Glomerular visceral epithelial cell (primary cell): ENCODE measurements around the gene NBEAL1.
A peak's percentile ranks its signal among the peaks of the same experiment; 100 is the strongest.
"Not testable (repeated sequence)": the region's sequence is repeated elsewhere in the genome, so short reads cannot be mapped to it uniquely, and the experiment has no call there.

ENCODE experiments used
- DNase-seq: peaks from one replicate; pipeline ENCODE4 v3.0.0-alpha.2; 2016; ENCODE audit errors: extremely low spot score

NBEAL1 gene

GRCh38 chr2:203039211-203039610 is 24.5 kb downstream of the NBEAL1 start:
- DNase-seq: not testable (repeated sequence)

GRCh38 chr2:203040966-203041521 is 26.4 kb downstream of the NBEAL1 start:
- no peak for DNase-seq

- DNase-seq: no peak
Measured at GRCh38 chr2:203042178-203042577, 27.5 kb downstream of the NBEAL1 start.

GRCh38 chr2:203043226-203043625 is 28.6 kb downstream of the NBEAL1 start:
- DNase-seq: no peak

GRCh38 chr2:203045867-203046266 is 31.2 kb downstream of the NBEAL1 start:
- no peak for DNase-seq

GRCh38 chr2:203052539-203052938 is 37.9 kb downstream of the NBEAL1 start:
- no peak for DNase-seq

GRCh38 chr2:203059567-203060240 is 45.0 kb downstream of the NBEAL1 start:
- no peak for DNase-seq

GRCh38 chr2:203061346-203061745 is 46.7 kb downstream of the NBEAL1 start:
- peak; percentile 69 for DNase-seq

GRCh38 chr2:203062126-203062525 is 47.5 kb downstream of the NBEAL1 start:
- DNase-seq: no peak

- not testable (repeated sequence) for DNase-seq
Measured at GRCh38 chr2:203066519-203067091, 51.9 kb downstream of the NBEAL1 start.

GRCh38 chr2:203070701-203071100 is 56.0 kb downstream of the NBEAL1 start:
- no peak for DNase-seq

- no peak for DNase-seq
Measured at GRCh38 chr2:203071148-203071547, 56.5 kb downstream of the NBEAL1 start.

GRCh38 chr2:203072371-203072770 is 57.7 kb downstream of the NBEAL1 start:
- DNase-seq: no peak

GRCh38 chr2:203077451-203077850 is 62.8 kb downstream of the NBEAL1 start:
- DNase-seq: no peak

- DNase-seq: no peak
Measured at GRCh38 chr2:203080447-203081045, 65.9 kb downstream of the NBEAL1 start.

- no peak for DNase-seq
Measured at GRCh38 chr2:203083328-203083727, 68.7 kb downstream of the NBEAL1 start.

- DNase-seq: not testable (repeated sequence)
Measured at GRCh38 chr2:203086381-203086780, 71.7 kb downstream of the NBEAL1 start.

- DNase-seq: not testable (repeated sequence)
Measured at GRCh38 chr2:203090721-203091120, 76.0 kb downstream of the NBEAL1 start.

- peak; percentile 13 for DNase-seq
Measured at GRCh38 chr2:203097735-203098134, 83.1 kb downstream of the NBEAL1 start.

- not testable (repeated sequence) for DNase-seq
Measured at GRCh38 chr2:203102357-203102756, 87.7 kb downstream of the NBEAL1 start.

- no peak for DNase-seq
Measured at GRCh38 chr2:203104273-203104672, 89.6 kb downstream of the NBEAL1 start.

GRCh38 chr2:203105996-203106395 is 91.3 kb downstream of the NBEAL1 start:
- no peak for DNase-seq

GRCh38 chr2:203110496-203110895 is 95.8 kb downstream of the NBEAL1 start:
- not testable (repeated sequence) for DNase-seq
